Karpas-422 (cell line): ENCODE data around the gene CHRNA4. TPM values are rescaled to one million over a fixed set of nuclear protein-coding genes. Genes with fewer than 3 reads are reported as not detected.

Experiments used
- DNase-seq: peaks from one replicate; pipeline ENCODE4 v3.0.0-alpha.2; 2015
- H2AFZ ChIP-seq: fragments of 200-600 bp; sonication (generic); 2 replicates; pipeline ENCODE4 v1.6.1; 2014; ENCODE audit warnings: antibody characterized with exemption, low read length, mixed read lengths
- H3K27ac ChIP-seq: fragments of 200-600 bp; sonication (generic); 2 replicates; pipeline ENCODE4 v1.5.1; 2014; ENCODE audit warnings: mild to moderate bottlenecking, low read length, moderate library complexity
- H3K27me3 ChIP-seq: fragments of 200-600 bp; sonication (generic); 2 replicates; pipeline ENCODE4 v1.6.1; 2014; ENCODE audit warnings: low read length, mixed read lengths
- H3K36me3 ChIP-seq: fragments of 200-600 bp; sonication (generic); 2 replicates; pipeline ENCODE4 v1.6.1; 2014; ENCODE audit warnings: low read length, mixed read lengths; ENCODE audit not compliant: insufficient read depth
- H3K4me1 ChIP-seq: fragments of 200-600 bp; sonication (generic); 2 replicates; pipeline ENCODE4 v1.6.1; 2014; ENCODE audit warnings: mild to moderate bottlenecking, low read length, mixed read lengths
- H3K4me2 ChIP-seq: fragments of 200-600 bp; sonication (generic); 2 replicates; pipeline ENCODE4 v1.6.1; 2014; ENCODE audit warnings: low read length, low read depth, mild to moderate bottlenecking; ENCODE audit not compliant: poor library complexity, severe bottlenecking
- H3K4me3 ChIP-seq: fragments of 200-600 bp; sonication (generic); 2 replicates; pipeline ENCODE4 v1.5.1; 2014; ENCODE audit warnings: mild to moderate bottlenecking, antibody characterized with exemption, low read length, mixed read lengths
- H3K79me2 ChIP-seq: fragments of 200-600 bp; sonication (generic); 2 replicates; pipeline ENCODE4 v1.6.1; 2014; ENCODE audit warnings: mild to moderate bottlenecking, low read length, mixed read lengths
- H3K9ac ChIP-seq: fragments of 200-600 bp; sonication (generic); 2 replicates; pipeline ENCODE4 v1.6.0; 2014; ENCODE audit warnings: low read length
- H3K9me2 ChIP-seq: fragments of 200-600 bp; sonication (generic), shearing (Covaris generic); replicated peaks from 2 replicates; pipeline ENCODE4 v1.6.0; 2014; ENCODE audit warnings: mild to moderate bottlenecking, low read length, moderate library complexity; ENCODE audit not compliant: insufficient read depth
- H3K9me3 ChIP-seq: fragments of 300-700, 200-600 bp; sonication (generic); 2 replicates; pipeline ENCODE4 v1.6.1; 2014; ENCODE audit warnings: low read length, mixed read lengths
- H4K20me1 ChIP-seq: fragments of 200-600 bp; sonication (generic); 2 replicates; pipeline ENCODE4 v1.6.1; 2014; ENCODE audit warnings: mild to moderate bottlenecking, antibody characterized with exemption, low read length, low read depth; ENCODE audit not compliant: insufficient read depth
- total RNA-seq: library from RNA; depleted of rRNA; stranded (reverse); fragments of >200 nt; shearing (Covaris generic); gene quantifications from 2 replicates; pipeline ENCODE4 v1.2.3, GENCODE V29; 2014; ENCODE audit warnings: low replicate concordance

Gene CHRNA4
- total RNA-seq, 1 experiment from 2014 or later = not detected

DNA sequence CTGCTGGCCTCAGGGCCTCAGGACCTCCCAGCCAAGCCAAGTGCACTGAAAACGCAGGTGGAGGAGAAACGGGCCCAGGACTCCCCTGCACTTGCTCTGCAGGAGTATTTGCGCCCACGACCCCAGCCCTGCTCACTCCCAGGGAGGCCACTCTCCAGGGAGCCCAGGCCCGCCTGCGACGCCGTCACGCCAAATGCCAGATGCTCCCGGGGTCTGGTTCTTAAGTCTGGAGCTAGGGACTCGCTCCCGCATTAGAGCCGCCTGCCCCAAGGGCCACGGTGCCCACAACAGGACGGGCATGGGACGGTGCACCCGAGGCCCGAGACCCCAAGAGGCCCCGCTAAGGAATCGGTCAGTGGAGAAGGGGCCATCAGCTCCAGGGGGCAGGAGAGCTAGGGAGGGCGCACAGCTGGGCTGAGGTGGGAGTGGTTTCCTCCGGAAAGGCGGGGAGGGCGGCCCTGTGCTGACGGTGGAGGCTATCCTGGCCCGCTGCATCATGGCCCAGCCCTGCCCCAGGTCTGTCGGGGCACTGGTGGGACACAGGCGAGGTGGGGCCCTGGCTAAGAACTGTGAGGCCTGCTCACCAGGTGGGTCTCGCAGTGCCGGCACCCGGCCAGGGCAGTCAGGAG is 44.1 kb upstream of the CHRNA4 start:
- Histone ChIP-seq H3K36me3 (no peaks in the 10 kb centered on the region), H3K4me3 (no peak overlapping the region), H3K9me2 (no peaks in the 10 kb centered on the region), H3K79me2 (no peaks in the 10 kb centered on the region), H3K27me3 (no peaks in the 10 kb centered on the region), H2AFZ (no peak overlapping the region), H3K9me3 (no peaks in the 10 kb centered on the region), H3K4me2 (no peak overlapping the region), H3K9ac (no peak overlapping the region), H3K27ac (no peak overlapping the region), H3K4me1 (no peaks in the 10 kb centered on the region), H4K20me1 (no peaks in the 10 kb centered on the region)
- no peak for DNase-seq

DNA sequence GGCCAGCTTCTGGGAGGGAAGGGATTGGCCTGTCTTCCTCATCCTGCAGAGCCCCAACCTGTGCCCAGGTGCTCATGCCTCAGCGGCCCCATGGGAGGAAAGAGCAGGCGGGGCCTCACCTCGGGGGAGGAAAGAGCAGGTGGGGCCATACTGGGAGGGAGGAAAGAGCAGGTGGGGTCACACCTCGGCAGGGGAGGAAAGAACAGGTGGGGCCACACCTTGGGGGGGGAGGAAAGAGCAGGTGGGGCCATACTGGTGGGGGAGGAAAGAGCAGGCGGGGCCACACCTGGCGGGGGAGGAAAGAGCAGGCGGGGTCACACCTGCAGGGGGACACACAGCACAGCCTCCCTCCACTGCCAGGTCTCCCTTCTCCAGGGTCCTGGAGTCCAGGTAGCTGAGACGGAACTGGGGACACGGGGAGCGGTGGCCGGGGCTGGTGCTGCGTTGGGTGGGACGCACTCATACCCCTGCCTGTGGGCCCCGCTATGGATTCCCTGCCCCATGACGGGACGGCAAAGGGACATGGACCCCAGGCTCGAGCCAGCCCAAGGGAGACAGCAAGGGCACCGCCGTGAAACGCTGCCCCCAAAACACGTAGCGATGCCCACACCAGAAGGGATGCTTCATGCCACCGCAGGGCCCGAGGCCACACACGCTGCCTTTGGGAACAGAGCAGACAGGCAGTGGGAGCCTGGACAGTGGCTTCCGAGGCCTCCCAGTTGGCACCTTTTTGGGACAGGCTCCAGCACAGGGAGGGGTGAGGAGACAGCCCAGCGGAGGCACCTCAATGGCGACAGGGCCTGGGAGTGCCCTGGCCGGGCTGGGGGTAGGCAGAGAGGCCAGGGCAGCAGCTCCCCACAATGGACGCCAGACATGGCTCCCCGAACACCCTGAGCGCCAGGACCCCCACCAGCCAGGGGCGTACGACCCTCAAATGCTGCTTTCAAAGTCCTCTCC is 43.3 kb upstream of the CHRNA4 start:
- Histone ChIP-seq H4K20me1 (no peaks in the 10 kb centered on the region), H3K4me2 (no peak overlapping the region), H3K36me3 (no peaks in the 10 kb centered on the region), H3K4me1 (no peaks in the 10 kb centered on the region), H3K27ac (no peak overlapping the region), H3K9ac (no peak overlapping the region), H3K27me3 (no peaks in the 10 kb centered on the region), H3K9me3 (no peaks in the 10 kb centered on the region), H3K79me2 (no peaks in the 10 kb centered on the region), H3K9me2 (no peaks in the 10 kb centered on the region), H3K4me3 (no peak overlapping the region), H2AFZ (no peak overlapping the region)
- no peak for DNase-seq

GRCh38 chr20:63403403-63404105 is 42.4 kb upstream of the CHRNA4 start:
- no peak overlapping the region for H3K9ac ChIP-seq
- no peaks in the 10 kb centered on the region for H3K9me2 ChIP-seq
- H2AFZ ChIP-seq = no peak overlapping the region
- H3K4me2 ChIP-seq = no peak overlapping the region
- H4K20me1 ChIP-seq = no peaks in the 10 kb centered on the region
- no peak overlapping the region for H3K27ac ChIP-seq
- no peaks in the 10 kb centered on the region for H3K36me3 ChIP-seq
- no peaks in the 10 kb centered on the region for H3K79me2 ChIP-seq
- no peaks in the 10 kb centered on the region for H3K27me3 ChIP-seq
- no peaks in the 10 kb centered on the region for H3K4me1 ChIP-seq
- no peaks in the 10 kb centered on the region for H3K9me3 ChIP-seq
- no peak for DNase-seq
- no peak overlapping the region for H3K4me3 ChIP-seq

GRCh38 chr20:63402860-63403220 is 41.7 kb upstream of the CHRNA4 start:
- no peak overlapping the region for H3K27ac ChIP-seq
- H2AFZ ChIP-seq = no peak overlapping the region
- no peaks in the 10 kb centered on the region for H3K9me2 ChIP-seq
- no peaks in the 10 kb centered on the region for H3K36me3 ChIP-seq
- H4K20me1 ChIP-seq = no peaks in the 10 kb centered on the region
- no peak overlapping the region for H3K9ac ChIP-seq
- no peaks in the 10 kb centered on the region for H3K79me2 ChIP-seq
- no peaks in the 10 kb centered on the region for H3K9me3 ChIP-seq
- H3K4me1 ChIP-seq = no peaks in the 10 kb centered on the region
- H3K27me3 ChIP-seq = no peaks in the 10 kb centered on the region
- no peak overlapping the region for H3K4me3 ChIP-seq
- DNase-seq = no peak
- no peak overlapping the region for H3K4me2 ChIP-seq

DNA sequence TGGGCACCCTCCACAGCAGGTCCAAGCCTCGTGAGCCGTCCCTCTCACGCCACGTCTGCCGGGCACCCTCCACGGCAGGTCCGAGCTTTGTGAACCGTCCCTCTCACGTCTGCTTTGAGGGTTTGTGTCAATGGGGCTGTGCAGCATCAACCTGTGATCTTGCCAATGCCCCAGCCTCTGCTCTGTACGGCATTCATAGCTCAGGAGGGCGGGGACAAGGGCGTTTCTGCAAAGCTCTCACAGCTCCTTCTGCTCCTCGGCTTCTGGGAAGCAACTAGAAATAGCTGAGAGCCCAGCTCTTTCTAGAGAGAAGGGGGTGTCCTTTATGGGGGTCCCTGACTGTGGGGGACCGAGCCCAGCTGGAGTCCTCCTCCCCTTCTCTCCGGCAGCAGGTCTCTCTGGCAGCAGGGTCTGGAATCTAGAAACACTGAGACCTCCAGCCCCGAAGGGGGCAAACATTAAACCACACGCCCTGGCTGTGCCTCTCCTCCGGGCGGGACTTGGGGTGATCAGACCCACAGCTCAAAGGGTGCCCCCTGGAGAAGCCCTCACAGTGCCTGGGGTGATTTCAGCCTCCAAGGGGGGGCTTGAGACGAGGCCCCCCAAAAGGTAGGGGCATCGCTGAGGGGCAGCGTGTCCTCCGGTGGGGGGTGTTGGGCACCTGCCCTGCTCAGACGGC is 41.2 kb upstream of the CHRNA4 start:
- Histone ChIP-seq H3K36me3 (no peaks in the 10 kb centered on the region), H3K27ac (no peak overlapping the region), H3K4me3 (no peak overlapping the region), H3K27me3 (no peaks in the 10 kb centered on the region), H3K79me2 (no peaks in the 10 kb centered on the region), H3K9me3 (no peaks in the 10 kb centered on the region), H3K9me2 (no peaks in the 10 kb centered on the region), H4K20me1 (no peaks in the 10 kb centered on the region), H3K9ac (no peak overlapping the region), H2AFZ (no peak overlapping the region), H3K4me1 (no peaks in the 10 kb centered on the region), H3K4me2 (no peak overlapping the region)
- DNase-seq = no peak

GRCh38 chr20:63401384-63402110 is 40.4 kb upstream of the CHRNA4 start:
- Histone ChIP-seq H3K4me1 (no peaks in the 10 kb centered on the region), H3K27ac (no peak overlapping the region), H3K4me3 (no peak overlapping the region), H3K4me2 (no peak overlapping the region), H2AFZ (no peak overlapping the region), H3K36me3 (no peaks in the 10 kb centered on the region), H3K27me3 (no peaks in the 10 kb centered on the region), H3K9me2 (no peaks in the 10 kb centered on the region), H3K9ac (no peak overlapping the region), H4K20me1 (no peaks in the 10 kb centered on the region), H3K79me2 (no peaks in the 10 kb centered on the region), H3K9me3 (no peaks in the 10 kb centered on the region)
- DNase-seq = no peak

DNA sequence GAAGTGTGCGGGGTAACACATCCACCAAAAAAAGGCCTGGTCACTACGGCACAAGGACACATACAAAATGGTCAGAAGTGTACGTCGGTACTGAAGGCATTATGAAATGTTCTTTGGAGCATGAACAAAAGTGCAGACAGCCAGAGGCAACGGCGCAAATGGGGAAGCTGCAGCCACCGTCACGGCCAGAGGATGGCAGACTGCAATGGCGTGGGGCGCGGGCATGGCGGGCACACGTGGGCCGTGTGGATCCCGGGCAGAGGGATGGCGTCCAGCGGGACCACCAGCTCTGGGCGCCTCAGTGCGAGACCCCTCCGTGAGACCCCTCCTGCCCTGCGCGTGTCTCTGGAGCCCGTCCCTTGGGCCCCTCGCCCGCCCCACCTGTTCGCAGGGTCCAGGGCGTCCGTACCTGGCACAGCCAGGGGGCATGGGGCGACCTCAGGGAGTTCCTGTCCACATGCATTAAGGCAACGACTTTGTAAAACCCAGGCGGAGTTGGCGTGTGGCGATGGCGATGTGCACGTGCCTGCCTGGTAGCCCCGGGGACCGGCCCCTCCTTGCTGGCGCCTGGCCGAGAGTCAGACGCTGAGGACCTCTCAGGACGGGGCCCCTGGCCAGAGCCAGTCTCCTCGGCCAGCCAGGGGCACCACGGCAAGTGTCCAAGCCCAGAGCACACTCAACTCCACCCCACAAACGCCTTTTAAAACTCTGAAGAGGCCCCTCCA is 39.5 kb upstream of the CHRNA4 start:
- no peak overlapping the region for H3K4me2 ChIP-seq
- no peak overlapping the region for H3K27ac ChIP-seq
- H3K36me3 ChIP-seq = no peaks in the 10 kb centered on the region
- H3K9ac ChIP-seq = no peak overlapping the region
- no peaks in the 10 kb centered on the region for H3K9me3 ChIP-seq
- H3K4me1 ChIP-seq = no peaks in the 10 kb centered on the region
- H3K27me3 ChIP-seq = no peaks in the 10 kb centered on the region
- no peak overlapping the region for H3K4me3 ChIP-seq
- H4K20me1 ChIP-seq = no peaks in the 10 kb centered on the region
- no peaks in the 10 kb centered on the region for H3K9me2 ChIP-seq
- H2AFZ ChIP-seq = no peak overlapping the region
- no peak for DNase-seq
- H3K79me2 ChIP-seq = no peaks in the 10 kb centered on the region
